GM20000 (cell line): ENCODE results near the gene KRT31.
"Not testable (repeated sequence)": the region's sequence is repeated elsewhere in the genome, so short reads cannot be mapped to it uniquely, and the experiment has no call there.

Experiments
- DNase-seq: peaks from one replicate; pipeline ENCODE4 v3.0.0; 2012; ENCODE audit warnings: low spot score
- CTCF ChIP-seq: IDR thresholded peaks from 2 replicates; pipeline ENCODE4 v1.5.1; 2012; ENCODE audit warnings: mild to moderate bottlenecking, control low read depth; ENCODE audit errors: extremely low read depth, missing control alignments

KRT31 gene

GRCh38 chr17:41437769-41438168 lies 40.4 kb upstream of the KRT31 start:
- no peak for DNase-seq
- no peak for TF ChIP-seq CTCF

GRCh38 chr17:41437254-41437653 lies 39.8 kb upstream of the KRT31 start:
- no peak for DNase-seq
- TF ChIP-seq CTCF, result no peak

- no peak for DNase-seq
- TF ChIP-seq CTCF, result no peak
Observed at GRCh38 chr17:41434415-41434814, 37.0 kb upstream of the KRT31 start.

- DNase-seq, result no peak
- no peak for TF ChIP-seq CTCF
Observed at GRCh38 chr17:41434005-41434404, 36.6 kb upstream of the KRT31 start.

DNA sequence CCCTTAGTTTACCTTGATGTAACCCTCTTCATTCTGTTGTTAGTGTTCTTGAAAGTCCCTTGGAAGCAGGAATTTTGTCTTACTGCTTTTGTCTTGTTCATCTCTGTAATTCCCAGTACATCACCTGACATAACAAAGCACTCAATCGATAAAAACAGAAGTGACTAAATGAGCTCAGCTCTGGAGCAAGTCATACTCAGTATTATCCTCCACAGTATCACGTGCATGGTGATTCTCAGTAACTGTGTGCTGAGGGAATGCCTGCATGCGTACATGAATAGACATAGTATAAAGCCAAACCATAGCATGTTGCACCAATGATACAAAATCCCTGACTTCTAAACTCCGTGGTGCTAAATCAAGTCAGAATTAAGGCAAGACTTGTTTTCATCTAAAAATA lies 36.2 kb upstream of the KRT31 start:
- no peak for DNase-seq
- no peak for TF ChIP-seq CTCF

DNA sequence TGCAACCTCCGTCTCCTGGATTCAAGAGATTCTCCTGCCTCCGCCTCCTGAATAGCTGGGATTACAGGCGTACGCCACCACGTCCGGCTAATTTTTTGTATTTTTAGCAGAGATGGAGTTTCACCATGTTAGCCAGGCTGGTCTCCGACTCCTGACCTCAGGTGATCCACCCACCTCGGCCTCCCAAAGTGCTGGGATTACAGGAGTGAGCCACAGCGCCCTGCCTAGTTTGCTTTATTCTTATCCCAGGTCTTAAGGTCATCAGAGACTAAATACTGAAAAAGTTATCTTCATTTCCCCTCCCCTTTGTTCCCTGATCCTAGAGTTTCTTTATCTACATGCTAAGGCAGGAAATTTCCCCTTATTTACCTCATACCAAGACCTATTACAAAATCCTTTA lies 33.0 kb upstream of the KRT31 start:
- DNase-seq, result not testable (repeated sequence)

DNA sequence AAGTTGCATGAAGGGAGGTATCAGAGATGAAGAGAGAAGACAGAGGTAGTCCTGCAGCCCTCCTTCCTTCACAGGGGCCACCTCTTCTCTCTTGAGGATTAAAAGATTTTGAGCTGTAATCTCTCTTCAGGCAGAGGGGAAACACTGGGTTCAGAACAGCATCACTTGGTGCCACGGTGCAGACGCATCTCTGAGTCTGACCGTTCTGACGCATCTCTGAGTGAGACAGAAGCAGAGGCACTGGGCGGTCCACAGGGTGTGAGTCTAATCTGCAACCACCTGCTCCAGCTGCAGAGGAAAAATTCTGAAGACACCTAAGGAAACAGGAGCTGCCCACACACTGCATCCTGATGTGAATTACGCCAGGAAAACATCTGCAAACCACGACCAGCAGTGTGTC lies 32.3 kb upstream of the KRT31 start:
- no peak for DNase-seq
- TF ChIP-seq CTCF, result no peak

DNA sequence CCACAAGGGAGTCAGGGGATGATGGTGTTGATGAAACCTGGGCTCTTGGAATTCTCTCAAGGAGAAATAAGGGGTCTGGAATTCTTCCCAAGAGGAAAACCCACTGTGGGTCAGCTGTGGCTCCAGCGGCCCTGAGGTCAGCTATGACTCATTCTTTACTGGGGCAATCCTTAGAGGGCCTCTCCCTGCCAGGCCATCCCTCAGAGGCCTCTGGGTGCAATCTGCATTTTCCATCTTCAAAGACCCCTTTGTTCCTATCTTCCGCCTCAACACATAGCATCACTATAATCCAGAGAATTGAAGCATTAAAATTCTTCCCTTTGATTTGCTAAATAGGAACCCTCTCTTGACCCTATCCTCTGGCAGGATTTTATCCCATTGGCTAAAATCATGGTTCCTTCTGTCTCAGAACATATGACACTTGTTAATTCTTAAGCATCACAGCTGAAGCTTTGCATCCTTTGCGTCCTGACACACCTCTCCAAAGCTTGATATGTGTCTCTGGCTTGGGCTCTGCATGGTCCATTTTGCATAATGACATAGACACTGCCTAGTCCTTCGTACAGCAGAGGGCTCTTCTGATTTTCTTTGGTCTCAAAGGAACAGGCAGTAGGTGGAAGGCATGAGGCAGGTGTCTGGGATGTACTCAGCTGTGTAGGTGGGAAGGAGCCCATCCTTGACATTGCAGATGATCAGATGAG lies 31.3 kb upstream of the KRT31 start:
- no peak for DNase-seq
- TF ChIP-seq CTCF, result no peak
